HG02588 (cell line): ENCODE results near the gene TBX15.
"Not testable (repeated sequence)": the region's sequence is repeated elsewhere in the genome, so short reads cannot be mapped to it uniquely, and the experiment has no call there.

ENCODE experiments used
- ATAC-seq: cut with Tn5 transposase; IDR thresholded peaks from one replicate; pipeline ENCODE4 v1.9.1; 2021; ENCODE audit warnings: mild to moderate bottlenecking, moderate library complexity; ENCODE audit not compliant: unreplicated experiment

The TBX15 gene

DNA sequence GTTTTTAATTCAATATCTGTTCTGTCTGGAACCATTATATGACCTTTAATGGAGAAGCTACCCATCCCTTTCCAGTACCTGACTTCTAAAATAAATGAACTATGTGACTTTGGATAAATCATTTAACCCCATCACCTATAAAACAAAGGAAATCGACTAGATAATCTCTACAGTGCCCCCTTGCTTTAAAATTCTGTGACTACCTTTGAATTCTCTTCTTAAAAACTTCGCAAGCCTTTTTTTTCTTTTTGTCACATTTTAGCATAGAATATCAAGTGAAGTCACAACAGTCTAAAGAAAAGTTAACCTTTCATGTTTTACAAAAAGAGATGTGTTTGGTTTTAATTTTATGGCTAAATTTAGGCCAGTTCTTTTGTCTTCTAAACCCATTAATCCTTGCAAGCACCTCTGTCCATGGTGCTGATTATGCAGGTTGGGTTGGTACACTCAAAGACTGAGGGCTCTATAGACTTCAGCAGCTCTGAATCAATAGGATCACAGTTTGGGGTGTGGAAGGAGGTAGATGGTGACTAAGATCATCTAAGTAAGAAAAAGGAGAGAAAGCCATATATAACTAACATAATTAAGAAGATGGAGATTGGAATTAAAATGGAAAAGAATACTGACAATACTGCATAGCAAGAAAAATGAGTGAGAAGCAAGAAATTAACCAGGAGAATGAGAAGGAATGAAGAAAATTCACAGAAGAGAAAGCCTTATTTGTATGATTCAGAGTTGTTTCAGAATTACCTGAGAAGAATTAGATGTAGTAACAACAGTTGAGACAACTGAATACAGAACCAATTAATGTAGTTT, 59.2 kb downstream of the TBX15 start:
- no peak for ATAC-seq

DNA sequence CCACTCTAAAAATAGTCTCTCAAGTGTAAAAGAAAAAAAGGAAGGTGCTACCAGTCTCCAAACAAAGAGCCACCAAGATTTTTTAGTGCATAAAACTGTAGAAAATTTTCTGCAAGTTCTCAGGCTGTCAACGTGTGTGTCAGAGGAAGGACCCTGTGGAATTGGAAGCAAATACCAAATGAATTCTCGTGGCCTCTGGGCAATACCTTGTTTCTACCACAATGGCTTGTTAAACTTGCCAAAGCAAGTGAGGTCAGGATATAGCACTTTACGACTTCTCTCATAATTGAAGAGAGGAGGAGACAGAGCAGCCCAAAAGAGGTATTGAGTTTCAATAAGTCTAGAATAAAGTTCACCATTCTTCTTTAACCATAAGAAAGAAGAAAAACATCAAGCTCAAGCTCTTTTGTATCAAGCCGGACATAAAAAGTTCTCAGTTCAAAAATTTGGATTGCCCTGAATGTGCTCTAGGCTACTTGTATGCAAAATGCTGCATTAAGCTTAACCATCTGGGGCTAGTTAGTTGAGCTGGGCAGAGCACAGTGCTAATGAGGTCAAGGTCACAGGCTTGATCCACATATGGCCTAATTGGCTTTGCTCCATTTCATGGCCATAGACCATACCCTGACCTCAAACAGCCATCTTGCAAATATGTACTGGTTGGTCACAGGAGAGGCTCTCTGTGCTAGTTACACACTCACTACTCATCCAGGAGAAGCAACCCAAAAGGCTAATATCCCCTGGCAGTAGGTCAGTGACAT, 60.5 kb downstream of the TBX15 start:
- no peak for ATAC-seq

DNA sequence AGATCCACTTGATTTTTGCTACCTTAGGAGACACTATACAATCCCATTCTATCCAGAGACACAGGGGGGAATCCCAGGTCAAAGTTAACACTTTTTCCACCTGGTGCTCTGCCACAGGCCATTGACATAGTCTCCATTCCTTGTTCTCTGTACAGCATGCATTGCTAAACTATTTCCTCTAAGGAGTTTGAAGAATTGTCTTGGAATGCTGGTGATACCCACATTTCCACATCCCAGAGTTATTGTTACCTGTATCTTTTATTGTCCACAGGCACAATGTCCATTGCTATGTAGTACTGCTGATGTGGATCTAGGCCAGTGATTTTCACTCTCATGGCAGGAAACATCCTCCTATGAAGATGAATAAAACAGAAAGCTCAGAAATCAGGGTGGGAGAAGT, 61.9 kb downstream of the TBX15 start:
- ATAC-seq, result no peak

DNA sequence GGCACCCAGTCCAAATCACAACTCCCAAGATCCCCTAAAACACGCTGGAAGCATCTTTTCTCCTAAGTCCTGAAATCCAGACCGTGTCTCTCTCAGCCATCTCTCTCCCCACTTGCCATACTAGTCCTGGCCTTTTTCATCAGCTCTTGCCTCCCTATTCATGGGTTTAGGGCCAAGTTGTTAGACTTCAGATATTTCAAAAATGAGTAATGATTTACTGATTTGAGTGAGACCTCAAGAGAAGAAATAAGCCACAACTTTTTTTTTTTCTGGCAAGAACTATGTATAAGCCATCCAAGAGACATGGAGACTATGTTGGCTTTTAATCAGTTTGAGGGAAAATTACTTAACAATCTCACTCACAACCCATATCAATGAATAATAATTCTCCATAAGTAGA, 62.5 kb downstream of the TBX15 start:
- ATAC-seq, result no peak

DNA sequence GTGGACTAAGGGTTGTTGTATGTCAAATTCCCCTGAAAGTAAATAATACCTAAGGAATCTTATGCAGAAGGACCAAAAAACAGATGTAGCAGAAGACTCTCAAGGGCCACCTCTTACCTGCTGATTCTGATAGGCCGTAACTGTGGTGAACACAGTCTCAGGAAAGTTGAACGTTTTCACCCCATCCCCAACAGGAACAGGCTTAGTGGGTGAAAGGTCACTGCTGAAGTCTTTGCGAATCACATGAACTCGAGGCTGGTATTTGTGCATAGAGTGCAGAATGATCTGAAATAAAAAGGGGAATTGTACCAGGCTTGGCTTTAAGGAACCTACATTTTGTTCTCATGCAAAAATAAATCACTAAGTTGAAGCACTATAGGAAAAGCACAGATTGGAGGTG, 64.8 kb downstream of the TBX15 start:
- no peak for ATAC-seq

DNA sequence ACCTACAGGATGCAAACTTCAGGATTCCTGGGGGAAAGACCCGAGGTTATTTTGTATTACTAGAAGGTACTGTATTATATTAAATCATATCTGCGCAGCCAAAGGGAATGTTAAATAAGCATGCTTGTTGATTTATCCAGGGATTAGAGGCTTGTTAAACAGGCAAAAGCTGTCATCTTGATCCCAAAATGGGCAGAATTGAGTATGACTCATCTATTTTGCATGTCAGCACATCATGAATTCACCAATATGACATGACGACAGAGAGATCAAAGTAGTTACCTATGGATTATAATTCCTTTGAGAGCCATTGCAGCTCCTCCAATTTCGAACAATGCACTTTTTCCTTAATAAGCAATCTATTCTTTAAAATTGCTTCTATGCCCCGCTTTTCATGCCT, 66.1 kb downstream of the TBX15 start:
- no peak for ATAC-seq

DNA sequence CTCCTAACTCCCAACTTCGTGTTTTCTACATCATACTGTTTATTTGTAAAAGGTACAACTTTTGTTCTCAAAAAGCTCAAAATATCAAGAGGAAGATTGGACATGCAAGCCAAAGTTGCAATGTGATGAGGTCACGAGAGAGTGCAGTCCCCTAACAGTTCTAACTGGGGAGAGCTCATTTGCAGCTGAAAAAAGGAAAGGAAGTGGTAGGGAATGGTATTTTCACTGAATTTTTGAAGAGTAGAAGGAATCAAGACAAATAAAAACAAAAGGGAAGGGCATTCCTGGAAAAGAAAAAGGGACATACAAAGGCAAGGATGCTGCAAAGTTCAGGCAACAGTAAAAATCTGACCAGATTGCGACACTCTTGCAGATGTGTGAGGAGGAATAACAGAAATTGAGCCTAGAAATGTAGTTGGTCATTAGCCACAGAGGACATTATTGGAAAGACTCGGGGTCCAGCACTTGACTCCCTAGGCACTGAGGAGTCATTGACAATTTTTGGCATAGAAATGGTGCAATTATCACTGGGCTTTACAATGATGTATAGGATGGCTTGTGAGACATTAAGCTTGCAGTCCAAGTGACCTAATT, 67.9 kb downstream of the TBX15 start:
- no peak for ATAC-seq

DNA sequence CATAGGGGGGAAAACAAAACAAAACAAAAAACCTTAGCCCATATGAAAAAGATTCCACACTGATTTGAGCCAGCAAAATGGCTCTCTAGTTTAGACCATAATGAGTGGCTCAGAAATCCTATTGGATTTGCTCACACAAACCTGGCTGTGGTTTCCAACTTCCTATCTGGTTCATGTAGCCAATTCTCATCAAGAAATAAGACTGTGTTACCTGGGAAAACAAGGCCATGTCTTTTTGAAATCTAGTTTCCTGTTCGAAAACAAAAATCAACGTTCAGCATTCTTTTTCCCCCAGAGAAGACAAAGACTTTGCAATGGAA, 69.2 kb downstream of the TBX15 start:
- ATAC-seq, result no peak

DNA sequence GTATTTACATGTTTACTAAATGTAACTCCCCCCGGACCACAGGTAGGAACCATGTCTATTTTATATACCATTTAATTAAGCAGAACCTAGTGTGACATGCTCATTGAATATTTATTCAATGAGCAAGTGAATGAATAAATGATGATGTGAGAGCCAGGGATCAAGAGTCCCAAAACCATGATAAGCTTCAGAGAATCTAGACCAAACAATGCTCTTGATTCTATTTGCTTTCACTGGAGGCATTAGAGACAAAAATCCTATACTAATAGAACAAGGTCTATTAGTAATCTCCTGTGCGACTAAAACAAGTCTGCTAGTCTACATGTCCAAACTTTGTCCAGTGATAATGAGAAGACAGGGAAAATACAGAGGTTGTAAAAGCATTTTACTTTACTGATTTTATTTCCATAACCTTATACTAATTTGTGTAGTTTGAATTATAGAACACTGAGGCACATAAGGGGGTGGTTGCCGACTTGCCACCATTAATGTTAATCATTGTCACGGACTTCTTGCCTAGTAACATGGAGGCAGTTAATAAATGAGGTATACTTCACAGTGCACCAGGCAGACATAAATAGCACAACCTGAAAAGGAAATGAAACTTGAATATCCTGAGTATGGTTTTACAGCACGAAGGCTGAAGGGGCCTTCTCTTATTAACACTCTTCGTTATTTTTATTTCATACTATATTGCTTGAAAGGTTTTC, 69.8 kb downstream of the TBX15 start:
- ATAC-seq, result peak; percentile 68

- not testable (repeated sequence) for ATAC-seq
These were observed 71.8 kb downstream of the TBX15 start for GRCh38 chr1:118916346-118916745.

DNA sequence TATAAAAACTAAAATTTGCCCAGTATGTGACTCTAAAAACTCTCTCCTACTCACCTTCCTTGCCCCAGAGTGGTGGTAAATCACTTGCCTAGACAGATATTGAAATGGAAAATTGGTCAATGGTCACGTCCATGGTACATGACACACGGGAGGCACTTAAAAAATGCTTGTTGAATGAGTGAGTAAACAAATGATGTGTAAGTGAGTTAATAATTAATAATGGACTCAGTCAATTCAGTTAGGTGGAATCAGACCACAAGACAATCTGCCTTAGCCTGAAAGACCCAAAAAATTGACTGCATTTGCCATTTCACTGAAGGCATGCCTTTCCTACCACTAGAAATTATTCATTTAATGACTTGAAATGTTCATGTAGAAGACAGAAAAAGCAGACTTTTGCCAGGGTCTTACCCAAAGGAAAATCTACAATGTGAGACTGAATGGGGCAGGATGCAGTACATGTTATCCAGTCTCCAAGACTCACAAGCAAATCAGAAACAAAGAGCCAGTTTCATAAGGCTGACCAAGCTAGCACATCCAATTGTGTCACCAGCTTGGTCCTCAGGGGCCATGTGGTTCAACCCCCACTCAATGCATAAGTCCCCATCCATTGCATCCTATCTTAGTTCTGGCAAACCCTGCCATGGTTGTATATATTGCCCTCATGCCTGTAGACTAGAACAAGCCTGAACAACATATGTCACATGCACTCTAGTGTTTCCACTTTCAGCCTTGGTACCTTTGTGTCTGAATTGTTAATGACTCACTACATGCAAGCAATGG, 73.6 kb downstream of the TBX15 start:
- ATAC-seq, result peak; percentile 47

GRCh38 chr1:118913818-118914217, 74.3 kb downstream of the TBX15 start:
- no peak for ATAC-seq

- ATAC-seq, result no peak
These were observed 75.6 kb downstream of the TBX15 start for GRCh38 chr1:118912574-118912973.

DNA sequence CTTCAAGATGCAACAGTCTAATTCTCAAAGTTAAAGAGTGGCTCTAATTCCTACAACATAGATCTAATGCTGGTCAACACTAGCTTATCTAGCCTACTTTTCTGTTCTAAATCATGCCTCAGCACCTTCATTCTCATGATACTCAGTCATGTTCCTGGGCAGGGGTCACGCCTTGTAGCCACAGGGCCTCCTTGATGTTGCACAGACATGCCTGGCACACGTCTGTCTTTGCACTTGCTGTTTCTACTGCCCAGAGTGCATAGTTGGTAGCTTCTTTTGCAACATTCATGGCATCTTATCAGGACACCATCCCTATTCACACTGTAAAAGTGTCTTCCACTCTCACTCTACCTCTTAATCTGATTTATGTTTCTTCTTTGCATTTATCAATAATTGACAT, 76.6 kb downstream of the TBX15 start:
- no peak for ATAC-seq

GRCh38 chr1:118907466-118907865, 80.7 kb downstream of the TBX15 start:
- no peak for ATAC-seq

DNA sequence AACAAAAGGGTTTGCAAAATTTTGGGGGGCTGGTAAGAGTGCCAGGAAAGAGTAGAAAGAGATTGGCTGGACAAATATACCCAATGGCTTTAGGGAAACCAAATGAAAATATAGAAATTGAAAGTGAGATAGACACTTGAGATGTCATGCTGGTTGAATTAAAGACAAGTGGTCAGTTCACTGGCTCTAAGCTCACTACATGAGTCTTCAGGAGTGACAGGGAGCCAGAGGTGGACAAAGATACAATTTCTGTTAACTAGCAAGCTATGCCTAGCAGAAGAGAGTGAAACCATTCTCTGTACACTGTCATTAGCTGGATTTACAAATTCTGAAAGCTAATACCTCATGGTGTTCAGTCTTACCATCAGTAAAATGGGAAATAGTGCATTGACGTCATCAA, 82.5 kb downstream of the TBX15 start:
- ATAC-seq, result no peak

DNA sequence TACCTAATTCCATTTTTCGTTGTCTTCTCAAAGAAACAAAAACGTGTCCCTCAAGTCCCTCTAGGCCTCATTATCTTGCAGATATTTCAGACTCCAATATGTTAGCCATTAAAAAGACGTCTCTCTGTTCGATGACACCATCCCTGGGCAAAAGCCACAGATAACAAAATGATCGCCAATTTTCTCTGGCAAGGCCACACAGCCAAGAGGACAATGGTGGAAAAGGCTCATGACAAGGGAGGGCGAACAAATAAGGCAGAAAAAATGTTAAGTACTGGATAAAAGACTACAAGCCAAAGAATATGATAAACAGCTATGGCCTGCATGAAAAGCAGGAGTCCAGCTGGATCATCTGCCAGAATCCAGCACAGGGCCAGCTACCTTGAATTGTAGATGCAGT, 82.9 kb downstream of the TBX15 start:
- ATAC-seq, result no peak

GRCh38 chr1:118902711-118903191, 85.4 kb downstream of the TBX15 start:
- no peak for ATAC-seq

- ATAC-seq, result no peak
These were observed 85.8 kb downstream of the TBX15 start for GRCh38 chr1:118902299-118902698.

DNA sequence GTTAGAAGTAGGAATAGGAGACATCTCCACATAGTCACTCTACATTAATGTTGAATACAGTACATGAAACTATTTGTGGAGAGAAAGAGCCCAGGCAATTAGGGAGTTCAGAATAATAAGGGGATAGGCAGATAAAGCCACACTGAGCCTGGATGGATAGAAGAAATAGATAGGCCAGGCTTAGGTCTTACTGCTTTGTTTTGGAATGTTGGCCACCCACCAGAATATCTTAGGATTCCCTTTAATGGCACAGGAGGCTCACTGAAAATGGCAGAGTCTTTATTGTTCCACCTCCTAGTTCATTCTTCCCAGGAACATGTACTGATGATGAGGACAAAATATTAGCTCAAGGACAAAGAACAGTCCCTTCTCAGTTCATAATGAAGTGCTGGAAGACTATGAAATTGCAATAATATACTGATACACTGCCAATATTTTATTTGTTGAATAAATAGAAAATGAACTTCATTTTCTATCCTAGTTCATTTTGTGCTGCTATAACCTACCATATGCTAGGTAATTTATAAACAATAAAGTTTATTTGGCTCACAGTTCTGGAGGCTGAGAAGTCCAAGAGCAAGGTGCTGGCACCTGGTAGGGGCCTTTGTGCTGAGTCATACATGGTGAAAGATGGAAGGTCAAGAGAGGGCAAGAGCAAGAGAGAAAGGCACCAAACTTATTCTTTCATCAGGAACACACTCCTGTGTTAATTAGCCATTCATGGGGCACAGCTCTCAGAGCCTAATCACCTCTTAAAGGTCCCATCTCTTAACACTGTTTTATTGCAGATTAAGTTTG, 87.3 kb downstream of the TBX15 start:
- ATAC-seq, result no peak
